ENCODE results near the gene CTSF. TPM values are rescaled to one million over a fixed set of nuclear protein-coding genes. Genes with fewer than 3 reads are reported as not detected.

The CTSF gene
- total RNA-seq, 2 experiments from 2014 or later, result 16.0 to 16.8 TPM

GRCh38 chr11:66566221-66566620 lies 2.2 kb downstream of the CTSF start:
- Histone ChIP-seq H3K27ac (ENCODE audit: low read depth in 1 of 2, low read length in 2 of 2) (no peak overlapping the region), H3K4me3 (ENCODE audit: low read length) (no peak overlapping the region), H3K9me3 (ENCODE audit: control insufficient read depth in 1 of 2, insufficient read depth in 1 of 2, low read length in 2 of 2) (no peaks in the 10 kb centered on the region), H3K36me3 (ENCODE audit: insufficient read depth, low read length) (no peaks in the 10 kb centered on the region), H3K27me3 (ENCODE audit: control insufficient read depth in 1 of 2, insufficient read depth in 2 of 2, low read length in 2 of 2) (no peaks in the 10 kb centered on the region), H3K4me1 (ENCODE audit: insufficient read depth, low read length) (peaks cover 12% of the 10 kb centered on the region)
- Mint-ChIP-seq H3K27me3 (peaks cover 7% of the 10 kb centered on the region), H3K27ac (no peak overlapping the region), H3K9me3 (no peaks in the 10 kb centered on the region), H3K36me3 (ENCODE audit: low read depth) (no peaks in the 10 kb centered on the region), H3K4me1 (ENCODE audit: low read depth) (no peaks in the 10 kb centered on the region), H3K4me3 (peak overlapping the region; percentile 76)
- intact Hi-C loops (cut with DNase I, micrococcal nuclease), result no loop called here
- no peak for TF ChIP-seq CTCF (IDR thresholded peaks at IDR 0.05)
- DNase-seq (no peak), ATAC-seq (ENCODE audit: poor library complexity) (no peak)
- POLR2A ChIA-PET, result no interaction called here
- CTCF ChIA-PET, result no interaction called here

GRCh38 chr11:66564984-66565383 lies 3.4 kb downstream of the CTSF start:
- no peak overlapping the region for H3K27ac ChIP-seq (ENCODE audit: low read depth in 1 of 2, low read length in 2 of 2)
- no peak for TF ChIP-seq CTCF (IDR thresholded peaks at IDR 0.05)
- CTCF ChIA-PET, result no interaction called here
- Mint-ChIP-seq H3K9me3 (no peaks in the 10 kb centered on the region), H3K4me3 (no peak overlapping the region), H3K27me3 (no peaks in the 10 kb centered on the region), H3K27ac (no peak overlapping the region), H3K4me1 (ENCODE audit: low read depth) (no peaks in the 10 kb centered on the region), H3K36me3 (ENCODE audit: low read depth) (no peaks in the 10 kb centered on the region)
- no peaks in the 10 kb centered on the region for H3K9me3 ChIP-seq (ENCODE audit: control insufficient read depth in 1 of 2, insufficient read depth in 1 of 2, low read length in 2 of 2)
- H3K27me3 ChIP-seq (ENCODE audit: control insufficient read depth in 1 of 2, insufficient read depth in 2 of 2, low read length in 2 of 2), result no peaks in the 10 kb centered on the region
- H3K4me1 ChIP-seq (ENCODE audit: insufficient read depth, low read length), result peaks cover 12% of the 10 kb centered on the region
- no peaks in the 10 kb centered on the region for H3K36me3 ChIP-seq (ENCODE audit: insufficient read depth, low read length)
- POLR2A ChIA-PET, result no interaction called here
- no peak for DNase-seq
- H3K4me3 ChIP-seq (ENCODE audit: low read length), result no peak overlapping the region
- no peak for ATAC-seq (ENCODE audit: poor library complexity)
- intact Hi-C loops (cut with DNase I, micrococcal nuclease), result no loop called here

GRCh38 chr11:66564538-66564937 lies 3.9 kb downstream of the CTSF start:
- Histone ChIP-seq H3K27ac (ENCODE audit: low read depth in 1 of 2, low read length in 2 of 2) (no peak overlapping the region), H3K27me3 (ENCODE audit: control insufficient read depth in 1 of 2, insufficient read depth in 2 of 2, low read length in 2 of 2) (no peaks in the 10 kb centered on the region), H3K4me3 (ENCODE audit: low read length) (no peak overlapping the region), H3K9me3 (ENCODE audit: control insufficient read depth in 1 of 2, insufficient read depth in 1 of 2, low read length in 2 of 2) (no peaks in the 10 kb centered on the region), H3K4me1 (ENCODE audit: insufficient read depth, low read length) (peaks cover 12% of the 10 kb centered on the region), H3K36me3 (ENCODE audit: insufficient read depth, low read length) (no peaks in the 10 kb centered on the region)
- CTCF ChIA-PET, result no interaction called here
- Mint-ChIP-seq H3K9me3 (no peaks in the 10 kb centered on the region), H3K27me3 (no peaks in the 10 kb centered on the region), H3K27ac (no peak overlapping the region), H3K36me3 (ENCODE audit: low read depth) (no peaks in the 10 kb centered on the region), H3K4me1 (ENCODE audit: low read depth) (no peaks in the 10 kb centered on the region), H3K4me3 (peak overlapping the region; percentile 68)
- no peak for TF ChIP-seq CTCF (IDR thresholded peaks at IDR 0.05)
- POLR2A ChIA-PET, result no interaction called here
- ATAC-seq (ENCODE audit: poor library complexity) (no peak), DNase-seq (no peak)
- intact Hi-C loops (cut with DNase I, micrococcal nuclease), result no loop called here

Data from CD4-positive, alpha-beta T cell (primary cell).